GM12891 (cell line): ENCODE data around the gene PRSS16.

Experiments
- PAX5 ChIP-seq: IDR thresholded peaks from 2 replicates; pipeline ENCODE4 v1.6.1; 2011; ENCODE audit warnings: low read length, moderate library complexity, mild to moderate bottlenecking; ENCODE audit not compliant: insufficient read depth, severe bottlenecking
- POLR2A ChIP-seq: IDR thresholded peaks from 2 replicates; pipeline ENCODE4 v1.6.1; 2011; ENCODE audit warnings: low read depth, low read length, control low read depth
- POLR2AphosphoS5 ChIP-seq: IDR thresholded peaks from 2 replicates; pipeline ENCODE4 v1.6.1; 2011; ENCODE audit warnings: low read depth, low read length, control low read depth
- POU2F2 ChIP-seq: IDR thresholded peaks from 2 replicates; pipeline ENCODE4 v1.6.1; 2011; ENCODE audit warnings: low read depth, mild to moderate bottlenecking, control low read depth, low read length, moderate library complexity
- SPI1 ChIP-seq: IDR thresholded peaks from 2 replicates; pipeline ENCODE4 v1.6.1; 2011; ENCODE audit warnings: low read depth, low read length, control low read depth
- TAF1 ChIP-seq: IDR thresholded peaks from 2 replicates; pipeline ENCODE4 v1.6.1; 2011; ENCODE audit warnings: low read depth, low read length, control low read depth

- TF ChIP-seq POLR2A (no peak), TAF1 (no peak), POLR2AphosphoS5 (no peak), SPI1 (no peak), PAX5 (no peak), POU2F2 (no peak)
Measured at GRCh38 chr6:27260836-27261375, 13.4 kb downstream of the PRSS16 start.
